ENCODE results near the gene UPK3A.

- TF ChIP-seq POLR2AphosphoS5 (IDR thresholded peaks at IDR 0.05; ENCODE audit: low read depth): no peak
- no peak for TF ChIP-seq CTCF (IDR thresholded peaks at IDR 0.05; ENCODE audit: insufficient read depth, low read length)
Measured at GRCh38 chr22:45276507-45277105, 8.1 kb upstream of the UPK3A start.
